ENCODE results near the gene NRXN3. TPM values are rescaled to one million over a fixed set of nuclear protein-coding genes. Genes with fewer than 3 reads are reported as not detected.

Gene NRXN3
- total RNA-seq, 1 donor from 2014 or later = 1.6 TPM

- H3K4me3 ChIP-seq (ENCODE audit: low read depth, low read length) = no peak overlapping the region
These were observed 461.4 kb downstream of the NRXN3 start for GRCh38 chr14:78631551-78631950.

GRCh38 chr14:78633752-78634151, 463.6 kb downstream of the NRXN3 start:
- H3K27me3 ChIP-seq (ENCODE audit: control insufficient read depth, insufficient read depth, low read length) = no peaks in the 10 kb centered on the region
- TF ChIP-seq CTCF (IDR thresholded peaks at IDR 0.05; ENCODE audit: insufficient read depth, low read length, poor library complexity, severe bottlenecking) = no peak
- no peak overlapping the region for H3K4me3 ChIP-seq (ENCODE audit: low read depth, low read length)
- H3K36me3 ChIP-seq (ENCODE audit: control insufficient read depth, insufficient read depth, low read length) = no peaks in the 10 kb centered on the region
- no peak for DNase-seq (ENCODE audit: low read depth)

More at GRCh38 chr14:78631551-78631950, 461.4 kb downstream of the NRXN3 start:
- no peak for DNase-seq (ENCODE audit: low read depth)
- TF ChIP-seq CTCF (IDR thresholded peaks at IDR 0.05; ENCODE audit: insufficient read depth, low read length, poor library complexity, severe bottlenecking) = no peak
- Histone ChIP-seq H3K36me3 (ENCODE audit: control insufficient read depth, insufficient read depth, low read length) (no peaks in the 10 kb centered on the region), H3K27me3 (ENCODE audit: control insufficient read depth, insufficient read depth, low read length) (no peaks in the 10 kb centered on the region)

GRCh38 chr14:78637489-78637888, 467.3 kb downstream of the NRXN3 start:
- no peak overlapping the region for H3K4me3 ChIP-seq (ENCODE audit: low read depth, low read length)
- no peaks in the 10 kb centered on the region for H3K27me3 ChIP-seq (ENCODE audit: control insufficient read depth, insufficient read depth, low read length)
- no peaks in the 10 kb centered on the region for H3K36me3 ChIP-seq (ENCODE audit: control insufficient read depth, insufficient read depth, low read length)
- no peak for DNase-seq (ENCODE audit: low read depth)
- TF ChIP-seq CTCF (IDR thresholded peaks at IDR 0.05; ENCODE audit: insufficient read depth, low read length, poor library complexity, severe bottlenecking) = no peak

- no peak for DNase-seq (ENCODE audit: low read depth)
- TF ChIP-seq CTCF (IDR thresholded peaks at IDR 0.05; ENCODE audit: insufficient read depth, low read length, poor library complexity, severe bottlenecking) = no peak
- Histone ChIP-seq H3K27me3 (ENCODE audit: control insufficient read depth, insufficient read depth, low read length) (no peaks in the 10 kb centered on the region), H3K4me3 (ENCODE audit: low read depth, low read length) (no peak overlapping the region), H3K36me3 (ENCODE audit: control insufficient read depth, insufficient read depth, low read length) (no peaks in the 10 kb centered on the region)
These were observed 467.8 kb downstream of the NRXN3 start for GRCh38 chr14:78637908-78638475.

GRCh38 chr14:78638926-78639325, 468.8 kb downstream of the NRXN3 start:
- no peak for DNase-seq (ENCODE audit: low read depth)

More at GRCh38 chr14:78638926-78639325, 468.8 kb downstream of the NRXN3 start:
- no peaks in the 10 kb centered on the region for H3K27me3 ChIP-seq (ENCODE audit: control insufficient read depth, insufficient read depth, low read length)
- no peak for TF ChIP-seq CTCF (IDR thresholded peaks at IDR 0.05; ENCODE audit: insufficient read depth, low read length, poor library complexity, severe bottlenecking)
- no peak overlapping the region for H3K4me3 ChIP-seq (ENCODE audit: low read depth, low read length)
- no peaks in the 10 kb centered on the region for H3K36me3 ChIP-seq (ENCODE audit: control insufficient read depth, insufficient read depth, low read length)
